ENCODE data around the gene EXOC1L. TPM values are rescaled to one million over a fixed set of nuclear protein-coding genes. Genes with fewer than 3 reads are reported as not detected.
A peak's percentile ranks its signal among the peaks of the same experiment; 100 is the strongest.

EXOC1L gene
- total RNA-seq, 4 donors from 2014 or later: not detected

GRCh38 chr4:55784747-55785146 is 34.8 kb upstream of the EXOC1L start:
- WGBS: 57% methylated on average over 4 of the region's 4 CpGs
- Histone ChIP-seq H3K36me3 (no peaks in the 10 kb centered on the region), H3K4me1 (no peaks in the 10 kb centered on the region), H3K27me3 (peaks cover 4% of the 10 kb centered on the region), H3K9me3 (no peaks in the 10 kb centered on the region), H3K27ac (no peak overlapping the region), H3K4me3 (no peak overlapping the region)
- no peak for TF ChIP-seq EP300 (IDR thresholded peaks at IDR 0.05)
- TF ChIP-seq POLR2A (IDR thresholded peaks at IDR 0.05): no peak
- TF ChIP-seq CTCF (IDR thresholded peaks at IDR 0.05): no peak
- TF ChIP-seq POLR2AphosphoS5 (IDR thresholded peaks at IDR 0.05): no peak
- DNase-seq (ENCODE audit: low spot score in 2 of 2): no peak

- DNase-seq (ENCODE audit: low spot score in 2 of 2): no peak
- H3K4me3 ChIP-seq: no peak overlapping the region
- peaks cover 4% of the 10 kb centered on the region for H3K4me1 ChIP-seq
- WGBS: 58% methylated on average over 2 of the region's 2 CpGs
- H3K27me3 ChIP-seq: peaks cover 42% of the 10 kb centered on the region
- H3K27ac ChIP-seq: no peak overlapping the region
- TF ChIP-seq EP300 (IDR thresholded peaks at IDR 0.05) (no peak), POLR2AphosphoS5 (IDR thresholded peaks at IDR 0.05) (no peak), CTCF (IDR thresholded peaks at IDR 0.05) (no peak), POLR2A (IDR thresholded peaks at IDR 0.05) (no peak)
- H3K9me3 ChIP-seq: no peaks in the 10 kb centered on the region
- no peaks in the 10 kb centered on the region for H3K36me3 ChIP-seq
Observed at GRCh38 chr4:55791666-55792065, 27.9 kb upstream of the EXOC1L start.

GRCh38 chr4:55793479-55793878 is 26.1 kb upstream of the EXOC1L start:
- peak overlapping the region; percentile 9 for H3K4me3 ChIP-seq
- no peaks in the 10 kb centered on the region for H3K36me3 ChIP-seq

GRCh38 chr4:55794053-55794452 is 25.5 kb upstream of the EXOC1L start:
- TF ChIP-seq EP300 (IDR thresholded peaks at IDR 0.05): no peak
- no peak for TF ChIP-seq POLR2AphosphoS5 (IDR thresholded peaks at IDR 0.05)
- TF ChIP-seq CTCF (IDR thresholded peaks at IDR 0.05): no peak
- no peak for TF ChIP-seq POLR2A (IDR thresholded peaks at IDR 0.05)

More at GRCh38 chr4:55793479-55793878, 26.1 kb upstream of the EXOC1L start:
- H3K9me3 ChIP-seq: no peaks in the 10 kb centered on the region
- TF ChIP-seq POLR2AphosphoS5 (IDR thresholded peaks at IDR 0.05): no peak
- no peak for TF ChIP-seq EP300 (IDR thresholded peaks at IDR 0.05)
- no peak for TF ChIP-seq CTCF (IDR thresholded peaks at IDR 0.05)
- no peak for TF ChIP-seq POLR2A (IDR thresholded peaks at IDR 0.05)
- no peak for DNase-seq (ENCODE audit: low spot score in 2 of 2)
- 14% methylated on average over 22 of the region's 33 CpGs for WGBS
- H3K27ac ChIP-seq: no peak overlapping the region
- H3K4me1 ChIP-seq: peaks cover 4% of the 10 kb centered on the region
- H3K27me3 ChIP-seq: peaks cover 49% of the 10 kb centered on the region

GRCh38 chr4:55795341-55795740 is 24.2 kb upstream of the EXOC1L start:
- DNase-seq (ENCODE audit: low spot score in 2 of 2): no peak
- TF ChIP-seq POLR2A (IDR thresholded peaks at IDR 0.05) (no peak), POLR2AphosphoS5 (IDR thresholded peaks at IDR 0.05) (no peak), EP300 (IDR thresholded peaks at IDR 0.05) (no peak), CTCF (IDR thresholded peaks at IDR 0.05) (no peak)
- WGBS: 91% methylated on average over 1 of the region's 1 CpG
- peaks cover 4% of the 10 kb centered on the region for H3K4me1 ChIP-seq
- no peak overlapping the region for H3K27ac ChIP-seq
- H3K9me3 ChIP-seq: no peaks in the 10 kb centered on the region
- no peak overlapping the region for H3K4me3 ChIP-seq
- peaks cover 46% of the 10 kb centered on the region for H3K27me3 ChIP-seq
- no peaks in the 10 kb centered on the region for H3K36me3 ChIP-seq

More at GRCh38 chr4:55794053-55794452, 25.5 kb upstream of the EXOC1L start:
- Histone ChIP-seq H3K27me3 (peaks cover 47% of the 10 kb centered on the region), H3K4me1 (peaks cover 4% of the 10 kb centered on the region), H3K36me3 (no peaks in the 10 kb centered on the region), H3K27ac (no peak overlapping the region), H3K4me3 (no peak overlapping the region), H3K9me3 (no peaks in the 10 kb centered on the region)
- 52% methylated on average over 23 of the region's 23 CpGs for WGBS
- no peak for DNase-seq (ENCODE audit: low spot score in 2 of 2)
